WTC11 (cell line): ENCODE results near the gene TMEM187. TPM values are rescaled to one million over a fixed set of nuclear protein-coding genes. Genes with fewer than 3 reads are reported as not detected.

Experiments used
- ATAC-seq: fragments of 200-7000 bp; cut with Tn5 transposase; 2 replicates; pipeline ENCODE4 v1.10.0; 2021; ENCODE audit warnings: mild to moderate bottlenecking, moderate library complexity
- CTCF ChIA-PET: fragments of 300-600 bp; sonication (Branson Sonifier 250); formaldehyde crosslinking; loops from one replicate; lab custom pipeline; 2021; ENCODE audit warnings: antibody characterized with exemption; lab: Charles Lee
- POLR2A ChIA-PET: fragments of 350-600 bp; sonication (Branson Sonifier 250); formaldehyde crosslinking; loops from one replicate; lab custom pipeline; 2021; ENCODE audit warnings: antibody characterized with exemption; lab: Charles Lee
- DNase-seq: peaks from one replicate; pipeline ENCODE4 v3.0.0; 2021; ENCODE audit warnings: low spot score
- H3K27ac Mint-ChIP-seq: 2 replicates; pipeline ENCODE4 v1.8.0; 2021; ENCODE audit warnings: mixed read lengths
- H3K27me3 Mint-ChIP-seq: 2 replicates; pipeline ENCODE4 v1.8.0; 2021; ENCODE audit warnings: low read depth, mild to moderate bottlenecking, moderate library complexity, mixed read lengths
- H3K36me3 Mint-ChIP-seq: 2 replicates; pipeline ENCODE4 v1.8.0; 2021; ENCODE audit warnings: mixed read lengths
- H3K4me1 Mint-ChIP-seq: 2 replicates; pipeline ENCODE4 v1.8.0; 2022; ENCODE audit warnings: mixed read lengths
- H3K4me3 Mint-ChIP-seq: 2 replicates; pipeline ENCODE4 v1.8.0; 2021; ENCODE audit warnings: mild to moderate bottlenecking, moderate library complexity, mixed read lengths
- H3K9me3 Mint-ChIP-seq: 2 replicates; pipeline ENCODE4 v1.8.0; 2021; ENCODE audit warnings: mixed read lengths
- AFF4 ChIP-seq: sonication (generic); formaldehyde crosslinking; IDR thresholded peaks from 2 replicates; pipeline ENCODE4 v1.8.1; 2023; ENCODE audit warnings: mild to moderate bottlenecking, missing genetic modification reagents, borderline replicate concordance
- EMX1 ChIP-seq: fragments of 250-450 bp; sonication (Bioruptor Pico); IDR thresholded peaks from 2 replicates; pipeline ENCODE4 v1.8.0; 2021; ENCODE audit warnings: mild to moderate bottlenecking
- FOXP4 ChIP-seq: sonication (generic); formaldehyde crosslinking; IDR thresholded peaks from 2 replicates; pipeline ENCODE4 v1.8.0; 2022; ENCODE audit warnings: mild to moderate bottlenecking, missing genetic modification reagents
- GABPB1 ChIP-seq: sonication (generic); formaldehyde crosslinking; IDR thresholded peaks from 2 replicates; pipeline ENCODE4 v1.8.1; 2023; ENCODE audit warnings: mild to moderate bottlenecking, missing genetic modification reagents
- NR3C1 ChIP-seq: sonication (generic); formaldehyde crosslinking; conservative IDR thresholded peaks from 2 replicates; pipeline ENCODE4 v1.8.1; 2023; ENCODE audit warnings: low read depth, mild to moderate bottlenecking, missing genetic modification reagents
- PREB ChIP-seq: sonication (generic); formaldehyde crosslinking; IDR thresholded peaks from 2 replicates; pipeline ENCODE4 v1.8.1; 2022; ENCODE audit warnings: mild to moderate bottlenecking, missing genetic modification reagents, moderate library complexity, borderline replicate concordance
- RELA ChIP-seq: sonication (generic); formaldehyde crosslinking; IDR thresholded peaks from 2 replicates; pipeline ENCODE4 v1.8.1; 2022; ENCODE audit warnings: missing genetic modification reagents, mild to moderate bottlenecking, borderline replicate concordance
- TEAD1 ChIP-seq: sonication (generic); formaldehyde crosslinking; IDR thresholded peaks from 2 replicates; pipeline ENCODE4 v1.8.0; 2022; ENCODE audit warnings: mild to moderate bottlenecking, missing genetic modification reagents
- ZNF121 ChIP-seq: sonication (generic); formaldehyde crosslinking; IDR thresholded peaks from 2 replicates; pipeline ENCODE4 v1.8.0; 2023; ENCODE audit warnings: missing genetic modification reagents
- ZNF232 ChIP-seq: sonication (generic); formaldehyde crosslinking; IDR thresholded peaks from 2 replicates; pipeline ENCODE4 v1.8.0; 2022; ENCODE audit warnings: mild to moderate bottlenecking, missing genetic modification reagents
- ZNF671 ChIP-seq: fragments of 250-450 bp; sonication (Bioruptor Pico); IDR thresholded peaks from 2 replicates; pipeline ENCODE4 v1.8.0; 2021; ENCODE audit warnings: mild to moderate bottlenecking
- total RNA-seq: library from RNA; stranded (reverse); gene quantifications from 3 replicates; pipeline ENCODE4 v1.2.3, GENCODE V29; 2021
- TF ChIP-seq, protein P1 (sequence below): sonication (generic); formaldehyde crosslinking; IDR thresholded peaks from 2 replicates; pipeline ENCODE4 v1.8.0; 2022; ENCODE audit warnings: mild to moderate bottlenecking, missing genetic modification reagents
- TF ChIP-seq, protein P2 (sequence below): sonication (generic); formaldehyde crosslinking; IDR thresholded peaks from 2 replicates; pipeline ENCODE4 v1.8.1; 2023; ENCODE audit warnings: mild to moderate bottlenecking, missing genetic modification reagents, moderate library complexity
- TF ChIP-seq, protein P3 (sequence below): fragments of 250-450 bp; sonication (Bioruptor Pico); IDR thresholded peaks from 2 replicates; pipeline ENCODE4 v1.9.0; 2021; ENCODE audit warnings: mild to moderate bottlenecking, borderline replicate concordance

The TMEM187 gene
- total RNA-seq, 1 experiment from 2014 or later = 8.4 TPM

- TF ChIP-seq FOXP4 (CRISPR knock-in tag) (no peak), ZNF671 (no peak)
- TF ChIP-seq, protein P1, sequence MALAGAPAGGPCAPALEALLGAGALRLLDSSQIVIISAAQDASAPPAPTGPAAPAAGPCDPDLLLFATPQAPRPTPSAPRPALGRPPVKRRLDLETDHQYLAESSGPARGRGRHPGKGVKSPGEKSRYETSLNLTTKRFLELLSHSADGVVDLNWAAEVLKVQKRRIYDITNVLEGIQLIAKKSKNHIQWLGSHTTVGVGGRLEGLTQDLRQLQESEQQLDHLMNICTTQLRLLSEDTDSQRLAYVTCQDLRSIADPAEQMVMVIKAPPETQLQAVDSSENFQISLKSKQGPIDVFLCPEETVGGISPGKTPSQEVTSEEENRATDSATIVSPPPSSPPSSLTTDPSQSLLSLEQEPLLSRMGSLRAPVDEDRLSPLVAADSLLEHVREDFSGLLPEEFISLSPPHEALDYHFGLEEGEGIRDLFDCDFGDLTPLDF = no peak
These were observed 17.9 kb upstream of the TMEM187 start (continued) for GRCh38 chrX:153954558-153955227.

DNA sequence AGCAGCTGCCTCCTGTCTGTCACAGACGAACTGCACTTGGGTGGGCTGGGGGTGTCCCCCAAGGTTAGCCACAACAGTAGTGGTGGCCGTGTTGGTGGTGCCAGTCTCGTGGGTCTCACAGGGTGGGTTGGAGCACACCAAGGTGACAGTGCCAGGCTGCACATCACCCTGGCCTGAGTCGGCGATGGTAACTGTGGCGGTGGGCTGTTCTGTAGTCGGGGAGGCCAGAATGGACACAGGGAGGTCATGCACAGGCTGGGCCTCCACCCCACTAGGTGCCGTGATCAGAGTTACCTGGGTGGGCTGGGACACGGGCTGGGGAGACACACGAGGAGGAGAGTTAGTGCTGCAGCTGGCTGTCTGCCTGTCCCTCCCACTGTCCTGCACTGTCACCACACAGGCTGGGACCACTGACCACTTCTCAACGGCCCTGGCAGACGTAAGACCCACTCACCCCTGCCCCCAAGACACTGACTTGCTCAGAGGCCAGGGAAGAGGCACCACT lies 17.3 kb upstream of the TMEM187 start:
- no peaks in the 10 kb centered on the region for H3K4me1 Mint-ChIP-seq
- ChIA-PET POLR2A (no interaction called here), CTCF (no interaction called here)
- no peaks in the 10 kb centered on the region for H3K9me3 Mint-ChIP-seq
- ATAC-seq (no peak), DNase-seq (no peak)
- H3K4me3 Mint-ChIP-seq = no peak overlapping the region
- no peak overlapping the region for H3K27ac Mint-ChIP-seq
- no peaks in the 10 kb centered on the region for H3K27me3 Mint-ChIP-seq
- TF ChIP-seq NR3C1 (CRISPR knock-in tag) (no peak), ZNF121 (CRISPR knock-in tag) (no peak), EMX1 (CRISPR knock-in tag) (no peak)
- H3K36me3 Mint-ChIP-seq = peaks cover 39% of the 10 kb centered on the region

DNA sequence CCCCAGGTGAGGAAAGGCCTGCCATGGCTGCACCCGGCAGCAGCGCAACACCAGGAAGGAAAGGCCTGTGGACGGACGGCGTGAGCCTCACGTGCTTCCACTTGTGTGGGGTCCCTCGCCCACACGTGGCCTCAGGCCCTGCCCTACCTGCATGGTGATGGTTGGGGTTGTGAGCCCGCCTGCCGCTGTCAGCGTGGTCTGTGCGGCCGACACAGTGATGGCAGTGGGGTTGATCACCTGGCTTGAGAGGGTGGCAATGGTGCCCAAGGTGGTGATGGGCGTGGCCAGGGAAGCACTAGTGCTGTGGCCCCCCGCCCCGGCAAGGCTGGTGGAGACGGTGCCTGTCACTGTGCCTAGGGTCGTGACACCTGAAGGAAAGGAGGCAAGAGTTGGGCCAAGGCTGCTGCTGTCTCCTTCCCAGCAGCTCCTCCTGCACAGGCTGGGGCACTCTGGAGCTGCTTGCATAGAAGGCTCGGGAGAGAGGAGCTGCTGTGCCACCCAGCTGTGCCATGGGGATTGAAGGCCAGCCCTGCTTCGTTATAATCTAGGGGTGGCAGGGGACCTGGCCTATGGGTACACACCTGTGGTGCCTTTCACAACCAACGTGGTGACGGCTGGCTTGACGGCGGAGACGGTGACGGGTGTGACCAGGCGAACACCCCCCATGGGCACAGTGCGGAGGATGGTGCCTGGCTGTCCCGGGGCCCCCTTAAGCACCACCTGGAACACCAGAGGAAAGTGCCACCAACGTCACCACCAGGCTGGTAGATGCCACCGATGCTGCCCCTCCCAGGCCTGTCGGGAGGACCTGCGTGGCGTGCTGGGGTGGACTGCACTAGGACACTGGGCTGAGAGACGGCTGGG lies 16.3 kb upstream of the TMEM187 start:
- Mint-ChIP-seq H3K27ac (no peak overlapping the region), H3K4me3 (no peak overlapping the region), H3K27me3 (no peaks in the 10 kb centered on the region), H3K4me1 (no peaks in the 10 kb centered on the region), H3K9me3 (no peaks in the 10 kb centered on the region), H3K36me3 (peaks cover 39% of the 10 kb centered on the region)
- CTCF ChIA-PET = no interaction called here
- no peak for ATAC-seq
- POLR2A ChIA-PET = no interaction called here
- no peak for DNase-seq
- no peak for TF ChIP-seq ZNF232 (CRISPR knock-in tag)
- TF ChIP-seq NR3C1 (CRISPR knock-in tag) = no peak
- TF ChIP-seq, protein P2, sequence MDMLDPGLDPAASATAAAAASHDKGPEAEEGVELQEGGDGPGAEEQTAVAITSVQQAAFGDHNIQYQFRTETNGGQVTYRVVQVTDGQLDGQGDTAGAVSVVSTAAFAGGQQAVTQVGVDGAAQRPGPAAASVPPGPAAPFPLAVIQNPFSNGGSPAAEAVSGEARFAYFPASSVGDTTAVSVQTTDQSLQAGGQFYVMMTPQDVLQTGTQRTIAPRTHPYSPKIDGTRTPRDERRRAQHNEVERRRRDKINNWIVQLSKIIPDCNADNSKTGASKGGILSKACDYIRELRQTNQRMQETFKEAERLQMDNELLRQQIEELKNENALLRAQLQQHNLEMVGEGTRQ (CRISPR knock-in tag) = no peak
- TF ChIP-seq GABPB1 = no peak
- no peak for TF ChIP-seq PREB (CRISPR knock-in tag)
- no peak for TF ChIP-seq AFF4
- no peak for TF ChIP-seq RELA (CRISPR knock-in tag)
- TF ChIP-seq, protein P1 = no peak
- TF ChIP-seq, protein P3, sequence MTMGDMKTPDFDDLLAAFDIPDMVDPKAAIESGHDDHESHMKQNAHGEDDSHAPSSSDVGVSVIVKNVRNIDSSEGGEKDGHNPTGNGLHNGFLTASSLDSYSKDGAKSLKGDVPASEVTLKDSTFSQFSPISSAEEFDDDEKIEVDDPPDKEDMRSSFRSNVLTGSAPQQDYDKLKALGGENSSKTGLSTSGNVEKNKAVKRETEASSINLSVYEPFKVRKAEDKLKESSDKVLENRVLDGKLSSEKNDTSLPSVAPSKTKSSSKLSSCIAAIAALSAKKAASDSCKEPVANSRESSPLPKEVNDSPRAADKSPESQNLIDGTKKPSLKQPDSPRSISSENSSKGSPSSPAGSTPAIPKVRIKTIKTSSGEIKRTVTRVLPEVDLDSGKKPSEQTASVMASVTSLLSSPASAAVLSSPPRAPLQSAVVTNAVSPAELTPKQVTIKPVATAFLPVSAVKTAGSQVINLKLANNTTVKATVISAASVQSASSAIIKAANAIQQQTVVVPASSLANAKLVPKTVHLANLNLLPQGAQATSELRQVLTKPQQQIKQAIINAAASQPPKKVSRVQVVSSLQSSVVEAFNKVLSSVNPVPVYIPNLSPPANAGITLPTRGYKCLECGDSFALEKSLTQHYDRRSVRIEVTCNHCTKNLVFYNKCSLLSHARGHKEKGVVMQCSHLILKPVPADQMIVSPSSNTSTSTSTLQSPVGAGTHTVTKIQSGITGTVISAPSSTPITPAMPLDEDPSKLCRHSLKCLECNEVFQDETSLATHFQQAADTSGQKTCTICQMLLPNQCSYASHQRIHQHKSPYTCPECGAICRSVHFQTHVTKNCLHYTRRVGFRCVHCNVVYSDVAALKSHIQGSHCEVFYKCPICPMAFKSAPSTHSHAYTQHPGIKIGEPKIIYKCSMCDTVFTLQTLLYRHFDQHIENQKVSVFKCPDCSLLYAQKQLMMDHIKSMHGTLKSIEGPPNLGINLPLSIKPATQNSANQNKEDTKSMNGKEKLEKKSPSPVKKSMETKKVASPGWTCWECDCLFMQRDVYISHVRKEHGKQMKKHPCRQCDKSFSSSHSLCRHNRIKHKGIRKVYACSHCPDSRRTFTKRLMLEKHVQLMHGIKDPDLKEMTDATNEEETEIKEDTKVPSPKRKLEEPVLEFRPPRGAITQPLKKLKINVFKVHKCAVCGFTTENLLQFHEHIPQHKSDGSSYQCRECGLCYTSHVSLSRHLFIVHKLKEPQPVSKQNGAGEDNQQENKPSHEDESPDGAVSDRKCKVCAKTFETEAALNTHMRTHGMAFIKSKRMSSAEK = no peak
- no peak for TF ChIP-seq TEAD1 (CRISPR knock-in tag)
